Transverse colon (tissue), 4 donors: ENCODE measurements around the gene ESRRA. TPM values are rescaled to one million over a fixed set of nuclear protein-coding genes. Genes with fewer than 3 reads are reported as not detected.

Experiments used
- DNase-seq: peaks from one replicate; pipeline ENCODE4 v3.0.0-alpha.2; 2019
- H3K27ac ChIP-seq, 4 donors: fragments of 200-600 bp; sonication (generic); 2 replicates each; pipeline ENCODE4 v1.5.1; 2016 to 2018; ENCODE audit warnings: inconsistent platforms in 4 of 4
- H3K27me3 ChIP-seq: fragments of 200-600 bp; sonication (generic); 2 replicates; pipeline ENCODE4 v1.5.1; 2017; ENCODE audit warnings: inconsistent platforms
- H3K36me3 ChIP-seq, 4 donors: fragments of 200-600 bp; sonication (generic); 2 replicates each; pipeline ENCODE4 v1.5.1; 2017 to 2019; ENCODE audit warnings: inconsistent platforms in 4 of 4
- H3K4me1 ChIP-seq, 4 donors: fragments of 200-600 bp; sonication (generic); 2 replicates each; pipeline ENCODE4 v1.5.1; 2017 to 2020; ENCODE audit warnings: inconsistent platforms in 4 of 4
- H3K4me3 ChIP-seq, 4 donors: fragments of 200-600 bp; sonication (generic); 1 replicate in 1 of 4; 2 replicates in 3 of 4; pipeline versions ENCODE4 v1.5.1 to v1.6.1; 2017 to 2019; ENCODE audit warnings: inconsistent platforms in 4 of 4
- H3K9me3 ChIP-seq, 2 donors: fragments of 200-600 bp; sonication (generic); 2 replicates each; pipeline ENCODE4 v1.5.1; 2017 to 2019; ENCODE audit warnings: inconsistent platforms in 2 of 2
- EP300 ChIP-seq: sonication (generic); formaldehyde crosslinking; IDR thresholded peaks from one replicate; pipeline ENCODE4 v1.6.1; 2017; ENCODE audit warnings: antibody characterized with exemption, low read depth
- POLR2A ChIP-seq: fragments of 450-650 bp; IDR thresholded peaks from one replicate; pipeline ENCODE4 v1.6.1; 2016; ENCODE audit warnings: antibody characterized with exemption, mild to moderate bottlenecking, moderate library complexity
- POLR2AphosphoS5 ChIP-seq, 3 donors: sonication (generic); formaldehyde crosslinking; IDR thresholded peaks; one replicate each; pipeline ENCODE4 v1.6.1; 2016; ENCODE audit warnings: antibody characterized with exemption in 3 of 3
- whole genome bisulfite sequencing, 2 donors: methylation state at CpG; one replicate each; pipeline ENCODE4 v1.1.5; 2018; ENCODE audit warnings: low coverage in 1 of 2; 5-methylcytosine and 5-hydroxymethylcytosine counted together
- in situ Hi-C, 4 donors: fragments of 200-750 bp; cut with MboI; loops; one replicate each; pipeline versions ENCODE4 v1.15.0 to v1.15.1; 2017; ENCODE audit warnings: low sequenced_read_pairs in 3 of 4, low pct_ligation_motif_present in 1 of 4, low pct_unique_long_range_greater_than_20kb in 1 of 4
- intact Hi-C: fragments of 100-400 bp; cut with DNase I; formaldehyde crosslinking; loops from one replicate; pipeline ENCODE4 v1.15.1; 2023; ENCODE audit warnings: low total_unique reads
- total RNA-seq, 4 donors: library from RNA; depleted of rRNA; stranded (reverse); fragments of >200 nt; gene quantifications; one replicate each; pipeline ENCODE4 v1.1.0, GENCODE V29; 2016
- TF ChIP-seq, protein P1 (sequence below), 5 experiments: fragments of 200-600 bp in 3 of 5; fragments of 450-650 bp in 2 of 5; sonication (generic) in 3 of 5; IDR thresholded peaks; 1 replicate in 2 of 5; 2 replicates in 3 of 5; pipeline ENCODE4 v1.5.1; 2016 to 2017; ENCODE audit warnings: antibody characterized with exemption in 5 of 5, inconsistent platforms in 3 of 5, mild to moderate bottlenecking in 2 of 5, moderate library complexity in 1 of 5

The ESRRA gene
- total RNA-seq, 4 donors from 2014 or later: 142 to 272 (median 221) TPM

DNA sequence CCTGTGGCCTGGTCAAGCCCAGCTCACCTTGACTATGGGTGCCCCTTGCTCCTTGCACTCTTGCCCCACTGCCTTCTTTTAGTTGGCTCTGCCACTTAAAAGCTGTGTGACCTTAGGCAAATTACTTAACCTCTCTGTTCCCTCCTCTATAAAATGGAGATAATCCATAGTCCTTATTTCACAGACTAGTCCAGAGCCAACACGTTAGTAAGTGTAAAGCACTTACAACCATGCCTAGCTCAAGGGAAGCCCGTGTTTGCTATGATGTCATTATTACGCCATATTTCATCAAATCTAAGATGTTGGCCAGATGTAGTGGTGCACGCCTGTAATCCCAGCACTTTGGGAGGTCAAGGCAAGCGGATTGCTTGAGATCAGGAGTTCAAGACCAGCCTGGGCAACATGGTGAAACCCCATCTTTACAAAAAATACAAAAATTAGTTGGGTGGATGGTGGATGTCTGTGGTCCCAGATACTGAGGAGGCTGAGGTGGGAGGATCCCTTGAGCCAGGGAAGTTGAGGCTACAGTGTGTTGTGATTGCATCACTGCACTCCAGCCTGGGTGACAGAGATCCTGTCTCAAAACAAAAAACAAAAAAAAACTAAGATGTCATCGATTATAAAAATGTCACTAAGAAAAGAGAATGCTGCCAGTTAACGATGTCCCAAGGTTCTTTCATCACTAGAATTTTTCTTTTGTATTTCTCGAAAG, 32.4 kb downstream of the ESRRA start:
- in situ Hi-C loops (no loop called here), intact Hi-C loops (no loop called here)
- TF ChIP-seq EP300 (no peak), POLR2A (no peak), POLR2AphosphoS5 (IDR thresholded peaks at IDR 0.05) (no peak)
- TF ChIP-seq, protein P1, sequence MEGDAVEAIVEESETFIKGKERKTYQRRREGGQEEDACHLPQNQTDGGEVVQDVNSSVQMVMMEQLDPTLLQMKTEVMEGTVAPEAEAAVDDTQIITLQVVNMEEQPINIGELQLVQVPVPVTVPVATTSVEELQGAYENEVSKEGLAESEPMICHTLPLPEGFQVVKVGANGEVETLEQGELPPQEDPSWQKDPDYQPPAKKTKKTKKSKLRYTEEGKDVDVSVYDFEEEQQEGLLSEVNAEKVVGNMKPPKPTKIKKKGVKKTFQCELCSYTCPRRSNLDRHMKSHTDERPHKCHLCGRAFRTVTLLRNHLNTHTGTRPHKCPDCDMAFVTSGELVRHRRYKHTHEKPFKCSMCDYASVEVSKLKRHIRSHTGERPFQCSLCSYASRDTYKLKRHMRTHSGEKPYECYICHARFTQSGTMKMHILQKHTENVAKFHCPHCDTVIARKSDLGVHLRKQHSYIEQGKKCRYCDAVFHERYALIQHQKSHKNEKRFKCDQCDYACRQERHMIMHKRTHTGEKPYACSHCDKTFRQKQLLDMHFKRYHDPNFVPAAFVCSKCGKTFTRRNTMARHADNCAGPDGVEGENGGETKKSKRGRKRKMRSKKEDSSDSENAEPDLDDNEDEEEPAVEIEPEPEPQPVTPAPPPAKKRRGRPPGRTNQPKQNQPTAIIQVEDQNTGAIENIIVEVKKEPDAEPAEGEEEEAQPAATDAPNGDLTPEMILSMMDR (IDR thresholded peaks at IDR 0.05): no peak
- H3K27ac ChIP-seq: no peak overlapping the region
- WGBS, 2 donors: 68 to 79% methylated on average over 4 to 8 of the region's 8 CpGs
- H3K4me3 ChIP-seq: no peak overlapping the region
- H3K4me1 ChIP-seq: peaks cover 7 to 27% (median 26%) of the 10 kb centered on the region in 4 donors
- no peaks in the 10 kb centered on the region for H3K27me3 ChIP-seq
- no peaks in the 10 kb centered on the region for H3K36me3 ChIP-seq
- no peaks in the 10 kb centered on the region for H3K9me3 ChIP-seq
- no peak for DNase-seq

DNA sequence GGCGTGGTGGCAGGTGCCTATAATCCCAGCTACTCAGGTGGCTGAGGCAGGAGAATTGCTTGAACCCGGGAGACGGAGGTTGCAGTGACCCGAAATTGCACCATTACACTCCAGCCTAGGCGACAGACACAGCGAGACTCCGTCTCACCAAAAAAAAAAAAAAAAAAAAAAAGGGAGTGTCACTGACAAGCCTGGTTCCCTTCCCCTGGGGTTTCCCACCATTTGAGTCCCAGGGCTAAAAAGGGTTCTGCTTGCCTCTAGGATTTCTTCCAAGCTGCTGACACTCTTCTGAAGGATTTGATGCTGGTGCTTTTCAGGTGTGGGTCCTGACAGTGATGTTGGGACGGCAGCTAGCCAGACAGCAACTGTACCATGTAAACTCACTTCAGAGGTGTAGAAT, 33.4 kb downstream of the ESRRA start:
- in situ Hi-C loops: no loop called here
- Histone ChIP-seq H3K4me1 (peaks cover 7 to 37% (median 32%) of the 10 kb centered on the region in 4 donors), H3K36me3 (no peaks in the 10 kb centered on the region), H3K9me3 (no peaks in the 10 kb centered on the region), H3K27ac (no peak overlapping the region), H3K4me3 (no peak overlapping the region), H3K27me3 (no peaks in the 10 kb centered on the region)
- 84 to 100% methylated on average over 1 to 8 of the region's 8 CpGs for WGBS, 2 donors
- no peak for TF ChIP-seq POLR2A
- no peak for TF ChIP-seq POLR2AphosphoS5 (IDR thresholded peaks at IDR 0.05)
- TF ChIP-seq, protein P1 (IDR thresholded peaks at IDR 0.05): no peak
- no peak for TF ChIP-seq EP300
- DNase-seq: no peak
- intact Hi-C loops: no loop called here

DNA sequence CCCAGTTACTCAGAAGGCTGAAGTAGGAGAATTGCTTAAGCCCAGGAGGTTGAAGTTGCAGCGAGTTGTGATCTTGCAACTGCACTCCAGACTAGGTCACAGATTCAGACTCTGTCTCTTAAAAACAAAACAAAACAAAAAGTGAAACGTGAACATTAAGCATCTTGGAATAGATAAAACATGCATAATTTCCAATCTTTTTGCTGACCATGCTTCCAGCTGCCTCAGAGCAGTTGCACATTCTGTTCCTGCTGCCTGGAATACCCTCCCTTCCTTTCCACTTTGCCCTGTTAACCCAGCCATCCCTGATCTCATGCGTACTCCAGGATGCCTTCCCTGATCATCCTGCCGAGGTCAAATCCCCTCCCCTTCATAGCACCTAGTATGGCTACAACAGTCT, 34.0 kb downstream of the ESRRA start:
- Histone ChIP-seq H3K4me3 (peak overlapping the region in 1 of 4 donors; percentile 36), H3K9me3 (no peaks in the 10 kb centered on the region), H3K27me3 (no peaks in the 10 kb centered on the region), H3K36me3 (no peaks in the 10 kb centered on the region), H3K27ac (peak overlapping the region in 3 of 4 donors; percentile 43 to 84 (median 62)), H3K4me1 (peaks cover 7 to 38% (median 32%) of the 10 kb centered on the region in 4 donors)
- intact Hi-C loops (no loop called here), in situ Hi-C loops (no loop called here)
- TF ChIP-seq POLR2AphosphoS5 (IDR thresholded peaks at IDR 0.05): no peak
- TF ChIP-seq POLR2A: no peak
- TF ChIP-seq, protein P1 (IDR thresholded peaks at IDR 0.05): no peak
- TF ChIP-seq EP300: no peak
- no peak for DNase-seq
- WGBS, 2 donors: 50 to 56% methylated on average over 2 to 4 of the region's 4 CpGs

DNA sequence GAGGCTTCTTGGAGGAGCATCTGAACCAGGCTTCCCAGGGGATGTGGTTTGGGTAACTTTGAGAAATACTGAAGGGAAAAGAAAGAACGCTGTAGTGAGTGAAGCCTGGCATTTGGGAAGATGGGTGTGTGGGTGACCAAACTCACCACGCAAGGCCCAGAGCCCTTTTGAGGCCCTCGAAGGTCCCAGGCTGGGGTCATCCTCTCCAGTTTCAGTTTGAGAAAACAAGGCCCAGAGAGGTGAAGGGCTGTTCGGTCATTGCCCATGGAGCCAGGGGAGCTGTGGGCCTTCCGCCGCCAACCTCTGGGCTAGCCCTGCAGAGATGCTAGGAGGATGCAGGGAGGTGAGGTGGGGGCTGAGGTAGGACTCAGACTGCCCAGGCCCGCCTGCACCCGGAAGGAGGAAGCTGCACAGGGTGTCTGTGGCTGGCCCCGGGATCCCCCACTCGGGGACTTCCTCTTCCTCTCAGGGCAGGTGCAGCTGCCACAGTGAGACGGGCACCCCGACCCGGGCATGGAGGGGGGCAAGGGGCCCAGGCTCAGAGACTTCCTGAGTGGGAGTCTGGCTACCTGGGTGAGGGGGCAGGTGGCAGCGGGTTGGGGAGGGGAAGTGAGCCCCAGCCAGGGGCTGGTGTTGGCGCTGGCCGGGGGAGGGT, 34.6 kb downstream of the ESRRA start, which contains the start of gene CCDC88B:
TSS of gene CCDC88B (plus strand) at position 451 of the 655 bp plus-strand sequence. CDS start at position 514, 63 bp downstream.
- TF ChIP-seq, protein P1 (IDR thresholded peaks at IDR 0.05): no peak
- peak in 1 of 3 donors; percentile 36 for TF ChIP-seq POLR2AphosphoS5 (IDR thresholded peaks at IDR 0.05)
- H3K27ac ChIP-seq: peak within 1 kb of the TSS; percentile 43 to 84 (median 56)
- no peaks in the 10 kb centered on the region for H3K9me3 ChIP-seq
- no peaks in the 10 kb centered on the region for H3K36me3 ChIP-seq
- peak within 1 kb of the TSS in 3 of 4 donors; percentile 3 to 36 (median 20) for H3K4me3 ChIP-seq
- WGBS, 2 donors: 48 to 70% methylated on average over 2 to 14 of the region's 16 CpGs
- in situ Hi-C loops: no loop called here
- DNase-seq: peak; percentile 85
- intact Hi-C loops: no loop called here
- no peaks in the 10 kb centered on the region for H3K27me3 ChIP-seq
- H3K4me1 ChIP-seq: peaks cover 7 to 32% (median 30%) of the 10 kb centered on the region in 4 donors
